Inflammatory macrophage (primary cell): ENCODE data around the gene MAML3.

Experiments used
- DNase-seq, 2 donors: peaks; one replicate each; pipeline ENCODE4 v3.0.0-alpha.2; 2020 to 2022

The MAML3 gene

DNA sequence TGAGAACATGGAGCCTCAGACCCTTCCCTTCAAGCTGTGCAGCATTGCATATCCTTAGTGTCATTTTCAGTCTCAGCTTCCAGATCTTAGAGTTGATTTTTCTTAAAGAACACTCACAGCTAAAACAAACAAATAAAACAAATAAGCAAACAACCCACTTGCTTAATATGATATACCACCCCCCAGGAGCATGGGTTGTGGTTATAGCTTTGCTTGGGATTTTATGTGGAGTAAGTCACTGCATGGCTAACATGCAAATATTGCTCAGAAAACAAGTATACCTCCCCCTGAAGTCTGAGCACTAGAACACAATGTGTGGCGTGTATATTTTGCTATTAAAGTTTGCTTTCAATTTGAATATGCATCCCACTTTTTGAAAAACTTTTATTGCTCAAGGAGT, 409.8 kb downstream of the MAML3 start:
- no peak for DNase-seq

DNA sequence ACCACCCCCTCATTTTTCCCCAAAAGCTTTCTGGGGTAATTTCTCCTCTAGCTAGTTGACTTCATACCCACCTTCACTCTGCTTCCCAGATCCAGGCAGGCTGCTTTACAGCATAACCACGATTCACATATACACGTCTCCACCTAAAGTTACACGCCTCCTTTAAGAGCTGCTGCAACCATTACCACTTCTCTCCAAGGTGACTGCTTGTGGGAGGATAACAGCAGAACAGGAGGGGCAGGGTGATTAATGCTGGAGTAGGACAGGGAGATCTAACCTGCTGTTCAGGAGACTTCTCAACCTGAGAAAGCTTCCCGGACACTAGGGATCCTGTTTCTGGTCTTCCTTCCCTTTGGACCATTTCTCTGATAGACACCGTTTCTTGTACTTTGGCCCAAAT, 411.0 kb downstream of the MAML3 start:
- DNase-seq: no peak

DNA sequence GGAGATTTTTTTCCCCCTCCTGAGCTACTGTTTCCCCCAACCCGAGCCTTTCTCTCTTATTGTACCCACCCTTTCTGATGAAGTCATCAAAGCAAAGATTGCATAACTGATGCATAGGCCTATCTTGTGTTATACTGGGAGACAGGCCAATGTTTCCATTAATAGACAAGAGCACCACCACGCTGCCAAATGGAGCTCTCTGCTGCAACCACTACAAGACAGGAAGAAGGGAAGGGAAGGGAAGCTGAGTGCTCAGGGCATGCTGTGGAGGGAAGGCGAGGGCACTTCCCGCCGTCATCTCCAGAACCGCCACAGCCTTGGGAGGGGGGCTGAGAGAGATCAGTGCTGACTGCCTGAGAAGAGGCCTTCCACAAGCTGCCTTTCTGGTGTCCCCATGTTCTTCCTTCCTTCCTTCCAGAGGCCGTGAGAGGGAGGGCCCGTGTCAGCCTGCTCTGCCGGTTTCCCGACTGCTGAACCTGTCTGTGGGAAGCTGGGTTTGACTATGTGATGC, 413.4 kb downstream of the MAML3 start:
- peak; percentile 84 to 90 for DNase-seq

DNA sequence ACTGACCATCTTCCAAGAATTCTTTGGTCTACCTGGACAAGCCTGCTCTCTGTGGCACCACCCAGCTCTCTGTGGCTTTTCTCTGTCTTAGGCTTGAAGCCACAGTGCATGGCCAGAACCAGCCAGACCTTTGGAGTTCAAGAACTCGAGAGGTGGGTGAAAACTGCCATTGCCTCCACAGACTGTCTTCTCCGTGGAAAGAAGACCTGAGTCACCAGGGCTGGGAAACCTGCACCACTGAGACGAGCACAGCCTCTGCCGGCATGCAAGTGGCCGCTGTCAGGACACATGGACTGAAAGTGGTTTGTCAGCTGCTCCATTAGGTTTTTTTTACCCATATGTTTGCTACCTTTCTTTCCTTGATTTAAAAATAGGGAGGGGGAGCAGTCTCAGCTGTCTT, 413.9 kb downstream of the MAML3 start:
- peak in 1 of 2 donors; percentile 42 for DNase-seq

DNA sequence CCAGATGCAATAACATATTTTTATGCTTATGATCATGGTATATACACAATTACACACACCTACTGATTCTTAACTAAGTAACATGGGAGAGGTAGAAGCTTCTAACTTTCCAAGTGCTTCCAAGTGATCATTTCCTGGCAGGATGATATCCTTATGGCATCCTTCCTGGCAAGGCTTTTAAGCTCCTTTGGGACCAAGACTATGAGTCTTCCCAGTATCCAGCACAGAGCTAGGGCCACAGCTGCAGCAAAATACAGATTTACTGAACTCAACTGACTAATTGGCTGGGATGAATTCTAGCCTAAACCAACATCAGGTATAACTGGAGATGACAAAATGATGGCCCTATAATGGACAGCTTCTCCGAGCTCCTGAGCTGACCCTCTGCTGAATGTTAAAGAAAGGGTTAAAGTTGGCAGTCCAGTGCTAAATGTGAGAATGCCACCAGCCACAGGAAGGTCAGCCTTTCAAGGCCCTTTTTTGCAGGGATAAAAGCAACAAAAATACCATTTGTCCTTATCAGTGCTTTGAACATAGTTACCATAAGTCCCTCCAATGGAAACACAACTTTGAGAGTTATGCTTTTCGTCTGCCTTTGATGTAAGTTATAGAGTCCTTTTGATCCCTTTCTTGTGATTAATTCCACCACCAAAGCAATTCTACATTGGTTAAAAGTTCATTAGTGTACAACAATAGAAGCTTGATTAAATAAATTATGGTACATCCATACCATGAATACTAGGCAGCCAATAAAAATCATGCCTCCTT, 415.0 kb downstream of the MAML3 start:
- no peak for DNase-seq

DNA sequence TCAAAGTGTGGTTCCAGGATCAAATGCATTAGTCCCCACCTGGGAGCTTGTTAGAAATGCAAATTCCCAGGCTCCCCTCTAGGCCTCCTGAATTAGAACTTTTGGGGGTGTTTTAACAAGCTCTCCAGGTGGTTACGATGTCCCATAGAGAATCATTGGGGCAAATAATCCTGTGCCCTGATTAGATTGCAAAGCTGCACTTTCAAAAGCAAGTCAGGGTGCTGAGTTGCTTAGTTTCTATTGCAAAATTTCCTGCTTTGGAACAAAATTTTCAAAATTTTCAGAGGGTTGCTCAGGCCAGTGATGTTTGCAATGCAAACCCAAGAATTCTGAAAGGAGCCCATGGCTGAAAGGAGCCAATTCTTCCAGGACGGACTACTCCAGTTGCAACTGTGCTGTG, 417.3 kb downstream of the MAML3 start:
- peak; percentile 41 to 46 for DNase-seq

DNA sequence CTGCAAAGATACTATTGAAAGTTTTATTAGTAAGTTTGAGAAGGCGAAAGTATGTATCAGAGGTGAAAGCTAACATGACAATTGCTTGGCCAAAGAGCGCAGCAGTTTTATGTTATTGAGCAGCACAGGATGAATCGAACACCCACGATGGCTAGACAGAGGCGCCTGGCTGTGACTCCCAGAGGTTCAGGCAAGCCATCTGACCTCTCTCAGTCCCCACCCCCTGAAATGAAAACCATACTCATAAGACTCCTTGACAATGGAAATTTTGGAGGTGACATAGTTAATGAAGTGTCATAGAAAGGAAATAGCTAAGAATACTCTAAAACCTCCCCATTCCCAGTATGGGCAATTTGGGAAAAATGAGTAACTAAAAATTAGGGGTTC, 417.7 kb downstream of the MAML3 start:
- peak in 1 of 2 donors; percentile 49 for DNase-seq

DNA sequence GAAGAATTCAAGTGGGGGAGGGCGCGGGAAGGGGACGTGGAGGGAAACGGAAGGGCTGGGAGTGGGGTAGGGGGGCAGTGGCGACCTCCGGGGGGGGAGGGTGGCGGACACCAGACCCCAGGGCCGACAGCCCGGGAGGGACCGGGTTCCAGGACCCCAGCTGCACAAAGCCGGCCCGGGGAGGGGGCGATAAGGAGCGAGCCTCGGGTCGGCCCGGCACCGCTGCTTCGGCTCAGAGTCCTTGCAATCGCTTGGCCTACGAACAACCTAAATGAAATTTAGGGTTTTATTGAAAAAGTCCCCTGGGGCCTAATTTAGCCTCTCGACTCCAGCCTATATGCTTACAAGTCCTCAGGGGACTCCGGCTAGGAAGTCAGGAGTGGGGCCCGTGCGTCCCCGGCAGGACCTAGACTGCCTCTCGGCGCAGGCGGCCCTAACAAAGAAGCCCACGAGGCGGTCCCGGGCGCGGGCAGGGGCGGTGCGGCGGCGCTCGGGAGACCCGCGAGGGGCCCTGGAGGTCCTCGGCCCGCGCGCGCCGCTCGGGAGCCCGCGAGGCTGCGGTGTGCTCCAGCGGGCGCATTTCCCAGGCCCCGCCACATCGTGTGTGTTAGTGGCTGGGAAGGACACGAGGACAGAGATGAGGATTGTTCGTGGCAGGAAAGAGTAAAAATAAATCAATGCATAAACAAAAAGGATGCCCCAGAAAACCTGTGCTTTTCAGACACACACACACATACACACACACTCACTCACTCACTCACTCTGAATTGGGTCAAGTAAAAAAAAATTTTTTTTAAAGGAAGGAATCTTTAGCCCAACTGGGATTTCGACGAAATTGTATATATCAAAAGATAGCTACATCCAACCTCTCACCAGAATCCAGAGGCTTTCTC, 418.4 kb downstream of the MAML3 start:
- DNase-seq: peak in 1 of 2 donors; percentile 13

DNA sequence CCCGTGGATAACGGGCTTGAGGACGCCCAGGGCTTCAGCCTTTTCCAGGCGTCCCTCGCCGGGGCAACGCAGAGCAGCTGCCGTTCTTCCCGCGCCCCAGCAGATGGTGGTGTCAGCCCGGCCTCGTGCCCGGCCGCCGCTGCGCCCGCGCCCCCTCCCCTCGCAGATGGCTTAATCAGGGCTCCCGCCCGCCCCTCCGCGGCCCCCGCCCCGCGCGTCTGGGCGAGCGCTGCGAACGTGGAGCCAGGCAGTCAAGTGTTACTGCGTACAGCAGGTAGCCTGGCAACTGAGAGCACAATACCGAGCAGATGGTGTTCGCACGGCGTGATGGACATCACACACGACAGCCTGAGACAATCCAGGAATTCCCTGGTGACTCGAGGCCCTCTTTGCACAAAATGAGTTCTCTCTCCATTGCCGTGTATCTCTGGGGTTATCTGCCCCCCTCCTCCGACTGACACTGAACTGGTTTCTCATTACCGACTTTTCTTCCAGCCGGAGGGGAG, 419.1 kb downstream of the MAML3 start:
- DNase-seq: peak; percentile 52 to 66

DNA sequence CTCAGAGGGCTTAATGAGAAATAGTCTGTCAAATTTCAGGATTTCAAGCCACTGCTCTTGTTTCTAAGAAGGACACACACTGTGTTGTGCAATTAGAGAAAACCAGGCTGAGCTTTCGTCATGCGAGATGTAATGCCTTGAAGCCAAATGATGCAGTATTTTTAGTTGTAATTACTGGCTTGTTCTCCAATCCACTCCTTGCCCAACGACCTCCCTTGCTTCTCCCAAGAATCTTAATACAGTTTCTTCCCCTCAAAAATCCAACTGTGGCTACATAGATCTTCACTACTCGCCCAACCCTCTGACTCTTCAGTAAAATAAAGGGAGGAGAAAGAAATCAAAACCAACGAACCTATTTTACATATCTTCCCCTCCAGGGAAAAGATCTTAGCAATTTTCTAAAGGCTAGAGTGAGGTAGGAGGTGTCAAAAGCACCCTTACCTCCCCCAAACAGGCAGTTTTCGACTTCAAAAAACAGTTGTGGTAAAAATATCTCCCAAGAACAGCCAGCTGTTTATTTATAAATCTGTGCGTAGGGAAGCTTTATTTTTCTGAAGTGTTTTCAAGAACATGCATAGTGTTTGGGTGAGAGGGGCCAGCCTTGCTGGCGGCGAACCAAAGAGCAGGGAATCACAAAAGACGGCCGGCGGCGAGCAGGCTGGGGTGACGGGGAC, 419.6 kb downstream of the MAML3 start:
- DNase-seq: peak; percentile 82 to 88

DNA sequence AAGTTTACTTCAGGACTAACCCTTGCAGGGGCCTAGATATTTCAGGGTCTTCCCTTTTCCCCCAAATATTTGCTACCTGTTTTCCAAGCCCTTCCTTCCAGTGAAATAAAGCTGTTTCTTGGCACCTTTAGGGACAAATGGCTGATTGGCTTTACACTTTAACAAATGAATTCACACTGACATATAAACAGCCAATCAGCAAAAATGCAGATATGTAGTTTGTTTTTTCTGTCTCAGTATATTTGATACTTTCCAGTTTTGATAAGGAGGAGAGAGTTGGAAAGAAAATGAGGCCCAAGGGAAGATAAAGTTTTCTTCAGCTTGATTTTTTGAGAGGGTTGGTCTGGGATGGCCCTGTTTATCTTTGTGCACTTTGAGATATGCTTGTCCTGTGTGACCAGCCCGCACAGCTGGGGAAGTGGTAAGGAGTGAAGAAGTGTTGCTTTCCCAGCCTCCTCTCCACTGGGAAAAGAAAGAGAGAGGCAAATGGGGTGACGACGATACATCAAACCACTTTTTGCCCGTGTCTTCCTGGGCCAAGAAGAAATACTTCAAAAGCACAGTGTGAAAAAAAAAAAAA, 420.9 kb downstream of the MAML3 start:
- no peak for DNase-seq

DNA sequence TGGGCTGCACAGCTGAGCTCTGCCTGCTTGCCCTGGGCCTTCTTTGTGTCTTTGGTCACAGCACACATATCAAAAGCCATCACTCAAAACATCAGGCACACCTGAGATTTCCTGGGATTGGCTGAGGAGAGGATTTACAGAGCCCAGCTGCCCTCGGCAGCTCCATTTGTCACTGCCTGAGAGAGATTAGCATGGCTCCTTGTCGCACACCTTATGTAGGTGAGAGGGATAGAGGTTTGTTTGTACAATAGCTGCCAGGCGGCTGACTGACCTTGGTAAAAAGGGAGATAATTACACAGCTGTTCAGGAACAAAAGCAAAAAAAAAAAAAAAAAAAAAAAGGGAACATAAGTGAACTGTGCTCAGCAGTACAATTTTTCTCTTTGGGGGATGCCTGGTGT, 425.1 kb downstream of the MAML3 start:
- DNase-seq: no peak

DNA sequence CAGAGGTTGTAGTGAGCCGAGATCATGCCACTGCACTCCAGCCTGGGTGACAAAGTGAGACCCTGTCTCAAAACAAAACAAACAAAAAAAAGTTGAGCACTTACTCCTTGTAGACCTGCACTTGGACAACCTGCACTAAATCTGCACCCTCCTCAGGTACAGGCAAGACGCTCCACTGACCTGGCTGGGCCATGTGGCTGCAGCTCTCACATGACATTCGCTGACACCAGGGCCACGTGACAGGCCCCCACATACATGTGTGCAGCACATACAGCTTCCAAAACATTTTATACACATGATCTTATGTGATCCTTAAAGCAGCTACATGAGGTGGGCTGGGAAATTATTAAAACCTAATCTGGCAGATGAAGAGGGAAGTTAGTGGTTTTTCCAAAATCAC, 425.8 kb downstream of the MAML3 start:
- no peak for DNase-seq

DNA sequence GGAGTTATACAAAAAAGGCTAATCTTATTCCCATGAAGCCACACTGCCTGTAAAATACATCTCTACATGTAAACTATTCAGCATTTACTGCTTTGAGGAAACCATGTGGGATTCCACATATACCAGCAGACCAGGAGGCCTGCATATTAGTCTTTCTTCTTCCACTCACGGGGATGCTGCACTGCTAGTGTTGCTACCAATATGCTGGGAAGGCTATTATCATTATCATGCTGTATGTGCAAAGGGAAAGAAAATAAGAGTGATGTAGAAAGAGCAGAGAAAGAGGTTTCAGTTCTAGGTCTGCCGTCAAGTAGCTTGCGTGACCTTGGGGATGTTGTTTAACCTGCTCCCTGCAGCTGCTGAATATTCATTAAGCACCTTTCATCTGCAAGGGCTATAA, 427.4 kb downstream of the MAML3 start:
- DNase-seq: no peak

DNA sequence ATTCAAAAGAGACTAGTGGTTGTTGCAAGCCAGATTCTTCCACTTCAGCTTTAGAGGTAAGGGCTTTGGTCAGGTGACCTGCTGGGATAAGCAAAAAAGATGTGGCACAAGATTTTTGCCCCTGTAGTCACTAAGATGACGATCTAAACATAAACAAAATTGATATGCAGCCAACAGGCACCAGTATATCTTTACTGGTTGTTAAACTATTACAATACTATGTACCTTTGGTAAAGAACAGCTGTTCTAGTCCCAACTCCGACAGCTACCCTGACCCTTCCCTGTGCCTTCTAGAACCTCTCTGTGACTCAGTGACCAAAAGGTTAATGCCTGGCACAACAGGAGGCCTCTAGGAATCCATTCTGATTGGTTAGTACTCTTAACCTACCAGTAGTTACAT, 428.7 kb downstream of the MAML3 start:
- DNase-seq: no peak

DNA sequence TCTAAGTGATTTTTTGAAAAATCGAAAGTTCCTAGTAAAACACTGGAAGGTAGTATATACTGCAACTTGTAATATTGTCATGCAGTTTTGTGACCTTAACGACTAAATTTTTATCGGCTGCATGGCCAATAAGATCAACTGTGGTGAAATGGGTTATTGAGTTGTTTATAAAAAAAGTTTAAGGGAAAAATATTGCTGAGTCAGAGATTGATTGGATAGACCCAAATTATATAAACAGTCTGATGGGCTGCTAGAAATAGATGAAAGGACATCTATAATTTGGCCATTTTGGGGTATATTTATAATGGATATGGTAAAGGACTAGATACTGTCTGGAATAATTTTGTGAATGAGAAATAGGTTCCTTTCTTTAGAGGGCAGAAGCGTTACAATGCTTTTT, 432.2 kb downstream of the MAML3 start:
- no peak for DNase-seq

DNA sequence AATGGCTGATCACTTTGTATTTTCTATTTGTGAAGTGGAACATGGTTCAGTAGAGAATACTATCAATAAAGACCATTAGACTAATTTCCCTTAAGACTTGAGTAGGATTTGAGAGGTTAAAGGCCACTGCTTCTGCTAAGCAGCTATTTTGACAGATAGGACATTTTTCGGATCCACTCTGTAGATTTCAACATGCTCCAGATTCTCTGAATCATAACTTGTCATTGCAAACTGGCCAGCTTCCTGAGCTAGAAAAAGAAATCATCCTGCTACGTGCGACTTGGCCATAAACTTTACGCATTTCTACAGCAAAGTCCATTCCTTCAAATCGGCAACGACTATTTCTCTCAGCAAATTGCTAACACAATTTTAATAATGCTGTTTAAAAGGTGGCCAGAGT, 433.2 kb downstream of the MAML3 start:
- DNase-seq: no peak

DNA sequence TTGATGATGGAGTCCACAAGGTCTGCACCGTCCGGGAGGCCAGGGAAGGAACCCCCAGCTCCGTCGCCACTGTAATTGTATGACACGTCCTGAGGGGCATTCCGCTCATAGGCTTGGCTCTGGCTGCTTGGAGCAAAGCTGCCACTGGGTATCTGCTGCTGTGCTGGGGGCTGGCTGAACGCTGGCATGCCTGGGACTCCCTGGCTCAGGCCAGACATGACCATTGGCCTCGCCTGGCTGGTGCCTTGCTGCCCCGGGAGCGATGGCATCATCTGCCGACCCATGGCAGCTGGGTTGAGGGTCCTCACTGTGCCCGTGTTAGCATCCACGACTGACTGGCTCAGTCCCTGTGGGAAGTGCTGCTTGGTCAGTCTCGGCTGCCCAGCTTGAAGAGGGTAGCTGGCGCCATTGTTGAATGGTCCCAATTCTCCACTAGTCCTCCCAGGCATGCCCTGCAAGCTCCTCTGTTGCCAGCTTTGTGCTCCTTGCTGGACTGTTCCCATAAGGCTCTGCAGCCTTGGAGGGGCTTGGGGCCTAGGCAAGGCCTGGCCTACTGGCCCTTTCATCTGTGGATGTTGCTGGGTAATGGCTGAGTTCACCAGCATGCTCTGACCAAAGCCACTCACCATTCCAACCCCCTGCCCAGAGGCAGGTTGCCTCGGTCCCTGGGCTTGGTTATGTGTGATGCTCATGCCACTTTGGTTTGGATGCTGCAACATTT, 434.4 kb downstream of the MAML3 start:
- DNase-seq: no peak

DNA sequence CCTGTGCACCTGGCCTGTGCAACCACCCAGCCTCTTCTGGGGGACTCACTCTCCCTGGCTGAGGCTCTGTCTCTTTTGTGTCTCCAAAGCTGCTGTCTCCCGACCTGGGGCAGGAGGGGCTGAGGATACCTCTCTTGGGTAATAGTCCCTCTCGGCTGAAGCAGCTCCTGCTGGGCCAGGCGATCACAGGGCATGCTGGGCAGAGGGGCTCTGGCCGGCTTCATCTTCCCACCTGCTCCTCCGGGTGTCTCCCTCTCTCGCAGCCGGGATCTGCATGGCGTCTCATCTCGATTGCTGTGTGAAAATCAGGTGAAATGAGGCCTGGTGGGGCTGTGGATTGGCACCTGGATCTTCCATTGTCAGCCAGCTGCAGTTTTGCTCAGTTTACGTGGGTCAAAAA, 435.2 kb downstream of the MAML3 start:
- DNase-seq: no peak

DNA sequence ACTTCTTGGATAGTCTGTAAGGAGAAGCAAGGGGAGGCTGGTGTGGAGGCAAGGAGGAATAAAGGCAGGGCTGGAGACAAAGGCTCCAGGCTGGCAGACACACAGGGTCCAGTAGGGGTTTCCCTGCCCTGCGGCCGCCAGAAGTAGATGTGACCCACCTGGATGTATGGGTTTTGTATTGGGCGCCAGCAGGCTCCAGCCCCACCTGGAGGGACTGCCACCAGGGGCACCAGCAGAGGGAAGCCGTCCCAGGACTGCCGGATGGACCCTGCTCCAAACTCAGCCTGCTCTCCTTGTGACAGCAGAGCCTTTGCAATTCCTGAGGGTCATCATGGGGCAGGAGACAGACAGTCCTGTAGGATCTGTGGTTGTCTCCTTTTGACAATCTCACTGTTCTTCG, 435.6 kb downstream of the MAML3 start:
- DNase-seq: no peak

DNA sequence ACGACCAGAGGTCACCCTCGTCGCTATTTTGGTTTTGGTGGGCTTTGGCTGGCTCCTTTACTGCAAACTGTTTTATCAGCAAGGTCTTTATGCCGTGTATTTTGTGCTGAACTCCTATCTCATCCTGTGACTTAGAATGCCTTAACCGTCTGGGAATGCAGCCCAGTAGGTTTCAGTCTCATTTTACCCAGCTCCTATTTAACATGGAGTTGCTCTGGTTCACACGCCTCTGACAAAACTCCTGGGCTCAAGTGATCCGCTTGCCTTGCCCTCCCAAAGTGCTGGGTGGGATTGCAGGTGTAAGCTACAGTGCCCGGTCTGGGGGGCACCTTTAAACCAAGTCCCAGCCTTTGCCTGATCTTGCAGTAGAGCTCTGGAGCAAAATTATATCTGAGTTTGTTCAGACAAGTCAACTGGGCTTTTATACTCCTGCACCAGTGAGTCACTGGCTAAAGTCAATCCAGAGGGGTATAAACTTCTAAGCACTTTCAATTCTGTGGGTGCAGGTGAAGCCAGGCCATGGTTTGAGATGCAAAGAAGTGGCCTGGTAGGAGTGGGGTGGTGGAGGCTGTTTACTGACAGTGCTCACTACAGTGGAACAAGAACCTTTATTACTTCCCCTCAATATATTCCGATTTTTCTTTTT, 438.1 kb downstream of the MAML3 start:
- no peak for DNase-seq
